GM18511 (cell line): Measurements from ENCODE around the gene PNMT.
A peak's percentile ranks its signal among the peaks of the same experiment; 100 is the strongest.

ENCODE experiments used
- ATAC-seq: cut with Tn5 transposase; IDR thresholded peaks from one replicate; pipeline ENCODE4 v1.9.1; 2021; ENCODE audit warnings: mild to moderate bottlenecking, moderate library complexity; ENCODE audit not compliant: unreplicated experiment

Gene PNMT

GRCh38 chr17:39666601-39667261 lies 1.5 kb upstream of the PNMT start:
- ATAC-seq, result no peak

- ATAC-seq, result no peak
Measured at GRCh38 chr17:39667262-39667944, 850 bp upstream of the PNMT start.

- no peak for ATAC-seq
Measured at GRCh38 chr17:39669897-39670735, 1.9 kb downstream of the PNMT start.

GRCh38 chr17:39670746-39671145 lies 2.5 kb downstream of the PNMT start:
- no peak for ATAC-seq

- no peak for ATAC-seq
Measured at GRCh38 chr17:39671651-39672521, 3.6 kb downstream of the PNMT start.

GRCh38 chr17:39672522-39673334 lies 4.5 kb downstream of the PNMT start:
- ATAC-seq, result no peak

- ATAC-seq, result no peak
Measured at GRCh38 chr17:39673335-39674081, 5.3 kb downstream of the PNMT start.

GRCh38 chr17:39674179-39674578 lies 5.9 kb downstream of the PNMT start:
- ATAC-seq, result no peak

- ATAC-seq, result no peak
Measured at GRCh38 chr17:39674702-39675389, 6.6 kb downstream of the PNMT start.

GRCh38 chr17:39675390-39676082 lies 7.3 kb downstream of the PNMT start:
- ATAC-seq, result no peak

GRCh38 chr17:39676198-39676819 lies 8.1 kb downstream of the PNMT start:
- peak; percentile 60 for ATAC-seq

GRCh38 chr17:39677072-39677471 lies 8.8 kb downstream of the PNMT start:
- no peak for ATAC-seq

- ATAC-seq, result no peak
Measured at GRCh38 chr17:39677542-39678339, 9.5 kb downstream of the PNMT start.

- ATAC-seq, result no peak
Measured at GRCh38 chr17:39678340-39679116, 10.3 kb downstream of the PNMT start.

GRCh38 chr17:39679521-39680192 lies 11.4 kb downstream of the PNMT start:
- no peak for ATAC-seq
